GM12891 (cell line): ENCODE results near the gene LYPD1.

Experiments
- POLR2A ChIP-seq: IDR thresholded peaks from 2 replicates; pipeline ENCODE4 v1.6.1; 2011; ENCODE audit warnings: low read depth, low read length, control low read depth
- POLR2AphosphoS5 ChIP-seq: IDR thresholded peaks from 2 replicates; pipeline ENCODE4 v1.6.1; 2011; ENCODE audit warnings: low read depth, low read length, control low read depth
- TAF1 ChIP-seq: IDR thresholded peaks from 2 replicates; pipeline ENCODE4 v1.6.1; 2011; ENCODE audit warnings: low read depth, low read length, control low read depth

GRCh38 chr2:132715386-132716351 is 45.7 kb upstream of the LYPD1 start:
- TF ChIP-seq POLR2A = no peak
- TF ChIP-seq POLR2AphosphoS5 = no peak
- TF ChIP-seq TAF1 = no peak
